Myometrial cell (primary cell): ENCODE results near the gene ANP32D. TPM values are rescaled to one million over a fixed set of nuclear protein-coding genes. Genes with fewer than 3 reads are reported as not detected.

Source experiments
- total RNA-seq: library from RNA; depleted of rRNA; stranded (reverse); fragments of >200 nt; gene quantifications from 2 replicates; pipeline ENCODE4 v1.2.3, GENCODE V29; 2015

Gene ANP32D
- not detected in 2 replicates for total RNA-seq

DNA sequence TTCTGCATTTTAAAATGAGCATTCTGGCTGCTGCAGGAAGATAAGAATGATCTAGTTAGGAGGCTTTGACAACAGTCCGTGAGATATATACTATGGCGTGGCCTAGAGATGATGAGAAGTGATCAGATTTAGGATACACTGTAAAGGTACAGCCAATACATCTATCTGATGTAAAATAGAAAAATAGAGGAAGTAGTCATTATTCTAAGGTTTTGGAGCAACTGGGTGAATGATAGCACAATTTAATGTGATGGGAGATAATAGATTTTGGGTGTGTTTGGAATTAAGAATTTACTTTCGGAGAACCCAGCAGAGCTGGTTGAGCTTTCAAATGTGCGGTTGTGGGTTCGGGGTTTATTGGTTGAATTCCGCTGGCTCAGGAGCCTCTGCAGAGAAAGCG, at the start of gene ANP32D:
ANP32D (plus strand) TSS at position 301 of the 400 bp plus-strand sequence. CDS start 106 bp downstream, outside the sequence.

DNA sequence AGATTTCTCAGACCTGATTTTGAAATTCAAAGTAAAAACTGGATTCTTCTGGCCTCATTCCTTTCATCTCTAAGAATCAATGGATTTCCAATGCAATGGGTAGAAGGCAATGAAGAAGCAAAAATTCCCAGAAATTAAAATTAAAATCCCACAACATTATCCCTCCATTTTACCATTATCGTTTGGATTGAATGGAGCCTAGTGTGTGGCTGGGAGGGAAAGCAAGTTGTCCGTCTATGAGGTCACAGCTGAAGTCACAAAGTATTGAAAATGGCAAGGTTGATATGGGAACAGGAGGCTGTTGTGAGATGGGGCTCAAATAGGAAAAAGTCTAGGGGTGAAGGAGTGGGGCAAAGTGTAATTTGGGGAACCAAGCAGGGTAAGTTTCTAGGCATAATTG, 9.8 kb downstream of the ANP32D start, which contains the start of gene C12orf54:
C12orf54 (plus strand) TSS at position 301 of the 400 bp plus-strand sequence. CDS start 799 bp downstream, outside the sequence.

Other genes starting within 250 kb of the ANP32D start
- 6.6 and 13.8 TPM in 2 replicates for gene ZNF641, start 121.6 kb upstream of the ANP32D start, total RNA-seq
- not detected in 2 replicates for gene C12orf54, start 9.9 kb downstream of the ANP32D start, total RNA-seq
- not detected in 2 replicates for gene OR8S1, start 53.1 kb downstream of the ANP32D start, total RNA-seq
- not detected in 2 replicates for gene LALBA, start 97.5 kb downstream of the ANP32D start, total RNA-seq
- 40.1 and 57.9 TPM in 2 replicates for gene KANSL2, start 209.7 kb downstream of the ANP32D start, total RNA-seq
- gene CCNT1, start 244.1 kb downstream of the ANP32D start, total RNA-seq, result 16.1 and 17.4 TPM in 2 replicates